ENCODE data around the gene RAP2C.

Gene RAP2C

GRCh38 chrX:132219343-132219768, at the start of gene RAP2C:
RAP2C (minus strand) TSS chrX:132219447; CDS start chrX:132217268, 2,179 bp downstream.
- no peak for TF ChIP-seq GATA1 (IDR thresholded peaks at IDR 0.05; ENCODE audit: low read depth, low read length)
- TF ChIP-seq POLR2A (IDR thresholded peaks at IDR 0.05; ENCODE audit: low read length) = peak; percentile 39
- peak; percentile 84 to 86 for DNase-seq

GRCh38 chrX:132267392-132267791, 48.1 kb upstream of the RAP2C start:
- TF ChIP-seq POLR2A (IDR thresholded peaks at IDR 0.05; ENCODE audit: low read length) (no peak), GATA1 (IDR thresholded peaks at IDR 0.05; ENCODE audit: low read depth, low read length) (no peak)

DNA sequence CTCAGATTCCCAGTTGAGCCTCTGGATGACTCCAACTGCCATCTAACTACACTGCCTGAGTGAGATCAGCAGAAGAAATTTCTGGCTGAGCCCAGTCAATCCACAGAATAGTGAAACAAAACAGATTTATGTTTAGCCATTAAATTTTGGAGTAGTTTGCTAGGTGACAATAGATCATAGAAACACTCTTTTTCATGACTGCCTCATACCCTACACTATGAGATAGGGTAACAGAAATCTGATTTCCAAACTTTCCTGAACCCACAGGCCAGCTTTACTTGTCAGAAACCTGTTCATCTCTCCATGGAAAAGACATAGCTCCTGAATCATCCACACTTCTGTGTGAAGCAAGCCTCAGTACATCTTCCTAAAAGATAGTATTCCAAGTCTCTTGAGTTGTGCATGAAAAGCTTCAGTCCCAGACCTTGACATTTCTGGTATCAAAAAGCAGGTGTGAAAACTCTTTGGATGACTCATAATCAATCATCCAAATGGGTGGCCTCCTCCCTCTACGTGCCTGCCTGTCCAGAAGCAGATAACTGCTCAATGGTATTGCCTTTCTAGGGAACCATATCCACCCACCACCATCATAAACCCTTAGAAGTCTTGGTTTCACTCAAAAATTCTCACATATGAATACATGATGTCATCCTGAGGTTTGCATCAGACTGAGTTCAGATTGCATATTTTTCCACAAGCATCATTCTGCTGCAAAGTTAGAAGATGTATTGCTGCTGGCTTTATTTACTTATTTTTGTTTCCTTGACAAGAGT, 47.5 kb upstream of the RAP2C start:
- TF ChIP-seq GATA1 (IDR thresholded peaks at IDR 0.05; ENCODE audit: low read depth, low read length) (no peak), POLR2A (IDR thresholded peaks at IDR 0.05; ENCODE audit: low read length) (no peak)
- no peak for DNase-seq

More at GRCh38 chrX:132267392-132267791, 48.1 kb upstream of the RAP2C start:
- DNase-seq = no peak

DNA sequence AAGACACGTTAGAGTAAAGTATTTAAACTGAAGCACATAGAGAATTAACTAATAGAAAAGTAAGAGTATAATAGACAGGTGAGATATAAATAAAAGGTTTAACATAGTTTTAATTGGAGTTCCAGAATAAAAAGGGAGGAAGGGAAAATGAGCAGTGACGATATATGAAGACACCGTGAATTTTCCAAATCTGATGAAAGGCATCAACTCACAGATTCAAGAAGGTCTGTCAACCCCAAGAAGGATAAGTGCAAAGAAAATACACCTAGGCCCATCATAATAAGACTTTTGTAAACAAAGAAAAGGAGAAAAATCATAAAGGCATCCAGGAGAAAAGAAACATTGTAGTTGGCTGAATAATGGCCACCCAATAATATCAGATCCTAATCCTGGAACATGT, 43.9 kb upstream of the RAP2C start:
- TF ChIP-seq GATA1 (IDR thresholded peaks at IDR 0.05; ENCODE audit: low read depth, low read length) = no peak
- no peak for TF ChIP-seq POLR2A (IDR thresholded peaks at IDR 0.05; ENCODE audit: low read length)
- no peak for DNase-seq

GRCh38 chrX:132258509-132258908, 39.3 kb upstream of the RAP2C start:
- TF ChIP-seq POLR2A (IDR thresholded peaks at IDR 0.05; ENCODE audit: low read length) (no peak), GATA1 (IDR thresholded peaks at IDR 0.05; ENCODE audit: low read depth, low read length) (no peak)
- no peak for DNase-seq

DNA sequence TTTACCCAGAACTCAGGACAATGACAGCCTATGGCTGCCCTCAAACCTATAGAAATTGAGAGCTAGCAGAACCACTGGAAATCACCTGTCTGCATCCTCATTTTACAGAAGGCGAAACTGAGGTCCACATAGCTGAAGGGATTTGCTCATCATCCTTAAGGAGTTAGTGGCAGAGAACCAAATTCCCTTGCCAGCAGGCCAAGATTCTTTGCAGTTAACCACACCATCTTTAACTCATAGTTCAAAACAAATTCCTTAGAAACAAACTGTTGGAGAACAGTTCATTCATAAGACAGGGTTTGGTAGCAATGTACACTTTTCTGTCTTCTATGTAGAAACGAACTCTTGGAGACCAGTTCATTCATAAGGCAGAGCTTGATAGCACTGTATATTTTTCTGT, 37.9 kb upstream of the RAP2C start:
- no peak for DNase-seq
- no peak for TF ChIP-seq GATA1 (IDR thresholded peaks at IDR 0.05; ENCODE audit: low read depth, low read length)
- TF ChIP-seq POLR2A (IDR thresholded peaks at IDR 0.05; ENCODE audit: low read length) = no peak

DNA sequence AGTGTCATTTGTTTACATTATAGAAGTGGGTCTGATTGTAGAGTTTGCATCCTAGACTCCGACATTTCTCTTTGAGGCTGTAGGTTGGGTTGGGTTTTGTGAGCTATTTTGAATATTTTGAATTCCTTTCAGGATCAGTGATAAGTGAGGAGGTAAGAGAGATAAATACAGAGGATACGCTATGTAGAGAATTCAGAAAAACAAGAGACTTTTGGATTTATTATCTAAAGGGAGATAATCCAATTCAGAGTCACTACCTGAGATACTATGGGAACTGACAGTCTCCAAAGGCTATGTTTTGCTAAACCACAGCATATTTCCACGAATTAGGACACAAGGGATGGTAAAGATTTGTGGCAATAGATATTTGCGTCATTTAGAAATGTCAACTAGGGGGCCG, 16.9 kb upstream of the RAP2C start:
- TF ChIP-seq POLR2A (IDR thresholded peaks at IDR 0.05; ENCODE audit: low read length) (no peak), GATA1 (IDR thresholded peaks at IDR 0.05; ENCODE audit: low read depth, low read length) (no peak)
- no peak for DNase-seq

DNA sequence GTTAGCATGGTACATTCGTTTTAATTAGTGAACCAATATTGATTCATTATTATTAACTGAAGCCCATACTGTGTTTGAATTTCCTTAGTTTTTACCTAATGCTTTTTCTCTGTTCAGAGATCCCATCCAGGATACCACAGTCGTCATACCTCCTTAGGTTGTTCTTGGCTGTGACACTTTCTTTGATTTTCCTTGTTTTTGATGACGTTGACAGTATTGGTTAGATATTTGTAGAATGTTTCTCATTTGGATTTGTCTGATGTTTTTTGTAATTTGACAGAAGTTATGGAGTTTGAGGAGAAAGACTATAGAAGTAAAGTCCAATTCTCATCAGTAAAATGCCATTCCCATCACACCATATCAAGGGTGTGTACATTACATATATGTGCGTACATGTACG, 16.2 kb upstream of the RAP2C start:
- TF ChIP-seq GATA1 (IDR thresholded peaks at IDR 0.05; ENCODE audit: low read depth, low read length) (no peak), POLR2A (IDR thresholded peaks at IDR 0.05; ENCODE audit: low read length) (no peak)
- DNase-seq = no peak

GRCh38 chrX:132231587-132231986, 12.3 kb upstream of the RAP2C start:
- TF ChIP-seq POLR2A (IDR thresholded peaks at IDR 0.05; ENCODE audit: low read length) (no peak), GATA1 (IDR thresholded peaks at IDR 0.05; ENCODE audit: low read depth, low read length) (no peak)
- DNase-seq = no peak

DNA sequence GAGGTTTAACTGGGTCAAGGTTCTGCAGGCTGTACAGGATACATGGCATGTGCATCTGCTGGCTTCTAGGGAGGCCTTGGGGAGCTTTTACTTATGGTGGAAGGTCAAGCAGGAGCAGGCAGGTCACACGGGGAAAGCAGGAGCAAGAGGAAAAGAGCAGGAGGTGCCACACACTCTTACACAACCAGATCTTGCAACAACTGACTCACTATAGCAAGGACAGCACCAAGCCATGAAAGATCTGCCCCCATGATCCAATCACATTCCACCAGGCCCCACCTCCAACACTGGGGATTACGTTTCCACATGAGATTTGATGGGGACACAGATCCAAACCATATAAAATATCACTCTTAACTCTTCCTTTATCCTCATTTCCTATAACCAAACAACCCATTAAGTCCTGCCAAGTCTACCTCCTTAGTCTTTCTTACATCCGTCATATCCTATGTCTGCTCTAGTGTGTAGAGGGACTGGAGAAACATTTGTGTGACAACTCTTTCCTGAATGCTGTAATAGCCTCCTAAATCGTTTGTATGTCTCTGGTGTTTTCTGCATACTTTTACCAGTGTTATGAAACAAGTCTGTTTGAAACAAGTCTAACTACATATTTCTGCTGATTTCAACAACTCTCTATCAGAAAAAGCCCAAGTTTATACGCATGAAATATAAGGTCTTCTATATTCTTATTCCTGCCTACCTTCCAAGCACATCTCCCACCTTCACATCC, 8.3 kb upstream of the RAP2C start:
- no peak for DNase-seq
- TF ChIP-seq POLR2A (IDR thresholded peaks at IDR 0.05; ENCODE audit: low read length) (no peak), GATA1 (IDR thresholded peaks at IDR 0.05; ENCODE audit: low read depth, low read length) (no peak)

GRCh38 chrX:132226169-132226568, 6.9 kb upstream of the RAP2C start:
- TF ChIP-seq POLR2A (IDR thresholded peaks at IDR 0.05; ENCODE audit: low read length) (no peak), GATA1 (IDR thresholded peaks at IDR 0.05; ENCODE audit: low read depth, low read length) (no peak)
- peak; percentile 8 to 22 for DNase-seq

- TF ChIP-seq GATA1 (IDR thresholded peaks at IDR 0.05; ENCODE audit: low read depth, low read length) (no peak), POLR2A (IDR thresholded peaks at IDR 0.05; ENCODE audit: low read length) (peak; percentile 58)
- peak; percentile 89 to 90 for DNase-seq
These were observed 991 bp downstream of the RAP2C start for GRCh38 chrX:132218100-132218812.

DNA sequence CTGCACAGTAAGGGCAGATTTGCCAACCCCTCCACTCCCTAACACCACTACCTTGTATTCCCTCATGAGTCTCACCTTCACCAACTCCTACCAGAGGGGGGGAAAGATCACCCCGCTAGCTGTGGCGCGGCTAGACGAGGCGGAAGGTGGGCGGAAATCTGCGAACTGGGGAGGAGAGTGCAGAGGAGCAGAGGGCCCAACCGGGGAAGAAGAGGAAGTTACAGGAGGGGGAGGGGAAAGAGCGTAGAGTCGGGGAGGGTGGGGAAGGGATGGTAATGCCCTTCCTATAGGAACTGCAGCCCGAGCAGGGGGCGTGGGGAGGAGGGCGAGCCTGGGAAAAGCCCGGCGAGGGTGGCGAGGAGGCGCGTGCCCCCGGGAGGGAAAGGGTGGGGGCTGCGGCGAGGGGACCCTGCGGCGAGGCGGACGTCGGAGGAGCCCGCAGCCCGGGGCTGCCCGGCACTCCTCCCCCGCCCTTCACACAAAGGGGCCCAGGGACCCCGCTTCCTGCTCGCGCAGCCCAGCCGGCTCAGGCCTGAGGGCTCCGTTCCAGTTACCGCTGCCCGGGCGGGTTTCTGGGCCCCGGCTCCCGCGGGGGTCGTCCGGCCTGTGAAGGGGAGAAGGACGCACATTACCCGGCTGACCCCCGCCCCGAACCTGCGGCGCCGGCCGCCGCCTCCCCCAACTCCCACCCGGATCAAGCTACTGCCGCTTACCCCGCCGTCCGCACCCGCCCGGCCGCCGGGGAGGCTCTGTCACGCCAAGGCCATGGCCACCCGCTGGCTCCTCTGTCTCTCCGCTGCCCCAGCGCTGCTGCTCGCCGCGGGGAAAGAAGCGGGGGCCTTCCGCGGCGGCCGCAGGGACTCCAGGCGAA, 1.8 kb downstream of the RAP2C start:
- peak; percentile 80 to 81 for DNase-seq
- TF ChIP-seq GATA1 (IDR thresholded peaks at IDR 0.05; ENCODE audit: low read depth, low read length) (no peak), POLR2A (IDR thresholded peaks at IDR 0.05; ENCODE audit: low read length) (no peak)
